ENCODE results near the gene GABBR2. TPM values are rescaled to one million over a fixed set of nuclear protein-coding genes. Genes with fewer than 3 reads are reported as not detected.

The GABBR2 gene
- total and polyA plus RNA-seq, 4 donors, result 0.39 TPM; not detected in 3

GRCh38 chr9:98262056-98262455 is 446.7 kb downstream of the GABBR2 start:
- ATAC-seq (ENCODE audit: low FRiP score) (no peak), DNase-seq (no peak)
- intact Hi-C loops (cut with DNase I), result loop anchor here (2.0 to 5.0 kb wide), 4 partner anchors 55 to 339 kb away; partner anchors contain the start of gene TRMO (in 1 of the 2)
- Histone ChIP-seq H3K4me1 (ENCODE audit: control insufficient read depth in 1 of 2, insufficient read depth in 2 of 2, low read length in 2 of 2) (no peaks in the 10 kb centered on the region), H3K27me3 (ENCODE audit: control insufficient read depth in 1 of 2, insufficient read depth in 2 of 2, low read length in 1 of 2) (no peaks in the 10 kb centered on the region), H3K27ac (ENCODE audit: low read depth in 1 of 2, low read length in 2 of 2) (no peak overlapping the region), H3K36me3 (ENCODE audit: control insufficient read depth in 1 of 2, insufficient read depth in 2 of 2, low read length in 1 of 2) (no peaks in the 10 kb centered on the region), H3K4me3 (ENCODE audit: low read length in 2 of 2) (no peak overlapping the region), H3K9me3 (ENCODE audit: control insufficient read depth, low read length) (no peaks in the 10 kb centered on the region)
- WGBS, 2 donors, result 76 to 85% methylated on average over 3 of the region's 3 CpGs

- no peak overlapping the region for H3K4me3 ChIP-seq (ENCODE audit: low read length in 2 of 2)
- no peak overlapping the region for H3K27ac ChIP-seq (ENCODE audit: low read depth in 1 of 2, low read length in 2 of 2)
- H3K27me3 ChIP-seq (ENCODE audit: control insufficient read depth in 1 of 2, insufficient read depth in 2 of 2, low read length in 1 of 2), result no peaks in the 10 kb centered on the region
- intact Hi-C loops (cut with DNase I), result loop anchor here in 1 of 2 donors (5.0 kb wide), 1 partner anchor 53 kb away; no protein-coding TSS in a partner anchor
- DNase-seq, result no peak
- no peaks in the 10 kb centered on the region for H3K4me1 ChIP-seq (ENCODE audit: control insufficient read depth in 1 of 2, insufficient read depth in 2 of 2, low read length in 2 of 2)
- ATAC-seq (ENCODE audit: low FRiP score), result no peak
- H3K36me3 ChIP-seq (ENCODE audit: control insufficient read depth in 1 of 2, insufficient read depth in 2 of 2, low read length in 1 of 2), result no peaks in the 10 kb centered on the region
- no peaks in the 10 kb centered on the region for H3K9me3 ChIP-seq (ENCODE audit: control insufficient read depth, low read length)
- 69 to 74% methylated on average over 5 of the region's 5 CpGs for WGBS, 2 donors
These were observed 448.1 kb downstream of the GABBR2 start for GRCh38 chr9:98260635-98261034.

- DNase-seq (no peak), ATAC-seq (ENCODE audit: low FRiP score) (no peak)
- 76 to 88% methylated on average over 3 of the region's 3 CpGs for WGBS, 2 donors
- no peaks in the 10 kb centered on the region for H3K36me3 ChIP-seq (ENCODE audit: control insufficient read depth in 1 of 2, insufficient read depth in 2 of 2, low read length in 1 of 2)
- H3K4me3 ChIP-seq (ENCODE audit: low read length in 2 of 2), result no peak overlapping the region
- H3K27ac ChIP-seq (ENCODE audit: low read depth in 1 of 2, low read length in 2 of 2), result no peak overlapping the region
- no peaks in the 10 kb centered on the region for H3K27me3 ChIP-seq (ENCODE audit: control insufficient read depth in 1 of 2, insufficient read depth in 2 of 2, low read length in 1 of 2)
- no peaks in the 10 kb centered on the region for H3K4me1 ChIP-seq (ENCODE audit: control insufficient read depth in 1 of 2, insufficient read depth in 2 of 2, low read length in 2 of 2)
- no peaks in the 10 kb centered on the region for H3K9me3 ChIP-seq (ENCODE audit: control insufficient read depth, low read length)
- intact Hi-C loops (cut with DNase I), result loop anchor here (5.0 to 10.0 kb wide), 5 partner anchors 52 to 1565 kb away; partner anchors contain the start of genes ANP32B (in 1 of the 2) and NR4A3 (in 1 of the 2)
These were observed 448.9 kb downstream of the GABBR2 start for GRCh38 chr9:98259791-98260190.

- Histone ChIP-seq H3K27me3 (ENCODE audit: control insufficient read depth in 1 of 2, insufficient read depth in 2 of 2, low read length in 1 of 2) (no peaks in the 10 kb centered on the region), H3K36me3 (ENCODE audit: control insufficient read depth in 1 of 2, insufficient read depth in 2 of 2, low read length in 1 of 2) (no peaks in the 10 kb centered on the region), H3K4me1 (ENCODE audit: control insufficient read depth in 1 of 2, insufficient read depth in 2 of 2, low read length in 2 of 2) (no peaks in the 10 kb centered on the region), H3K4me3 (ENCODE audit: low read length in 2 of 2) (peak overlapping the region; percentile 71 to 77), H3K9me3 (ENCODE audit: control insufficient read depth, low read length) (no peaks in the 10 kb centered on the region), H3K27ac (ENCODE audit: low read depth in 1 of 2, low read length in 2 of 2) (peak overlapping the region in 1 of 2 donors; percentile 13)
- intact Hi-C loops (cut with DNase I), result loop anchor here (1.0 to 10.0 kb wide), 5 partner anchors 179 to 1568 kb away; partner anchors contain the start of genes ANP32B (in 1 of the 2), NR4A3 (in 1 of the 2) and TRMO (in 1 of the 2)
- DNase-seq (no peak), ATAC-seq (ENCODE audit: low FRiP score) (no peak)
- 22 to 23% methylated on average over 12 of the region's 12 CpGs for WGBS, 2 donors
These were observed 452.0 kb downstream of the GABBR2 start for GRCh38 chr9:98256756-98257155.

DNA sequence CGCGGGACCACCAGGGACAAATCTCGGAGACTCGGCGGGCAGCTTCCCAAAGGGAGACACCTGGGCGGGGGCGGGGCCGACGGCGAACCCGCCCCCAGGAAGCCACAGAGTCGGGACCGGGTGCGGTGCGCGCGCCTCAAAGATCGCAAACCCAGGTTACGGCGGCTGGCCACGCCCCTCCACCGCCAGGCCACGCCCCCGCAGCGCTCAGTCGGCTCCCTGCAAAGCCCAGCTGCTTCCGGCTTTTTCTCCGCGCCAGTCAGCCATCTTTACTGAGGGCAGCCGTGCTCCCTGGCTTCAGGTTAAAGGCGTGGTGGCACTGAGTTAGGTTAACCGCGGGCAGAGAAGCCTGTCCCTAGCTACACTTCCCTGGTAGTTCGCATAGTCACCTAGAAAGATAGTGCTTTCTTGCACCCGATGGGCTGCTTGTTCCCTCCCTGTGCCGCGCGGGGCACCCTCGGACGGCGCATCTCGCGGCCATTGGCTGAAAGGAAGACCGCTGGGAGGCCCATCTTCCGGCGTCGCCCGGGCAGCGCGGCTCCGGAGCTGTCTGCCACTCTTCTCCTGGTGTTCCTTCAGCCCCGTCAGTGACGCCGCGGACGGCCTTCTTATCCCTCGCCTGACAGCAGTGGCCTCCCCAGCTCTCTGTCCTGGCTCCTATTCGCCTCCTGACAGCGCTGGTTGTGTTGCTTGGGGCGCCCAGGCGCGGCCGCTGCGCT is 453.0 kb downstream of the GABBR2 start, which contains the start of gene TBC1D2:
Gene TBC1D2 (minus strand): TSS at position 72 of the 719 bp plus-strand sequence. CDS start 108 bp downstream, outside the sequence.
- H3K27ac ChIP-seq (ENCODE audit: low read depth in 1 of 2, low read length in 2 of 2), result peak within 1 kb of the TSS; percentile 23 to 94
- H3K36me3 ChIP-seq (ENCODE audit: control insufficient read depth in 1 of 2, insufficient read depth in 2 of 2, low read length in 1 of 2), result no peaks in the 10 kb centered on the region
- H3K27me3 ChIP-seq (ENCODE audit: control insufficient read depth in 1 of 2, insufficient read depth in 2 of 2, low read length in 1 of 2), result no peaks in the 10 kb centered on the region
- H3K4me3 ChIP-seq (ENCODE audit: low read length in 2 of 2), result peak within 1 kb of the TSS; percentile 77 to 92
- H3K4me1 ChIP-seq (ENCODE audit: control insufficient read depth in 1 of 2, insufficient read depth in 2 of 2, low read length in 2 of 2), result no peaks in the 10 kb centered on the region
- ATAC-seq (ENCODE audit: low FRiP score) (peak; percentile 99), DNase-seq (peak; percentile 97 to 98)
- intact Hi-C loops (cut with DNase I), result loop anchor here (1.0 to 10.0 kb wide), 5 partner anchors 178 to 1569 kb away; partner anchors contain the start of genes ANP32B (in 1 of the 2), NR4A3 (in 1 of the 2) and TRMO (in 1 of the 2)
- no peaks in the 10 kb centered on the region for H3K9me3 ChIP-seq (ENCODE audit: control insufficient read depth, low read length)
- 0 to 1% methylated on average over 61 to 64 of the region's 64 CpGs for WGBS, 2 donors

DNA sequence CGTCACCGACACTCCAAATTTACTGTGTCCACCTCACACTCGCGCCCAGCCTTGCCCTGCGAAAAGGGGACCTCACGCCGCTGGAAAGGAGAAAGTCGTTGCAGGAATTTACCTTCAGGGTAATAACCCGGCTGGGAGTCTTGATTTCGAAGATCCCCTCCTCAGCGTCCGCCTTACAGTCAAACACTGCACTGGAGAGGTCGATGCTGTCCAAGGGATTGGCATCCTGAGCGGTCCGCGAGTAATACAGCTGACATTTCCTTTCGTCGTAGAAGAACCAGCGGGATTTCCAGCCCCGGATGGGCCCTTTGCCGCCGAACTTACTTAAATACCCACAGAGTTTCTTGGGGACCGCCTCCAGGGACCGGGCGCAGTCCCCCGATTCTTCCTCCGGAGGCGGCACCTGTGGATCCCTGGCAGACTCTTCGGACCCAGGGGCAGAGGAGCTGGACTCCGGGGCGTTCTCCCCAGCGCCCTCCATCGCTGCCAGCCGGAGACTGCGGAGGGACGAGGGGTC is 453.6 kb downstream of the GABBR2 start:
- intact Hi-C loops (cut with DNase I), result loop anchor here (5.0 to 10.0 kb wide), 4 partner anchors 178 to 1570 kb away; partner anchors contain the start of genes ANP32B (in 1 of the 2) and NR4A3 (in 1 of the 2)
- H3K36me3 ChIP-seq (ENCODE audit: control insufficient read depth in 1 of 2, insufficient read depth in 2 of 2, low read length in 1 of 2), result no peaks in the 10 kb centered on the region
- 1% methylated on average over 36 of the region's 36 CpGs for WGBS, 2 donors
- H3K4me1 ChIP-seq (ENCODE audit: control insufficient read depth in 1 of 2, insufficient read depth in 2 of 2, low read length in 2 of 2), result no peaks in the 10 kb centered on the region
- DNase-seq, result peak in 1 of 2 donors; percentile 73
- no peaks in the 10 kb centered on the region for H3K27me3 ChIP-seq (ENCODE audit: control insufficient read depth in 1 of 2, insufficient read depth in 2 of 2, low read length in 1 of 2)
- H3K4me3 ChIP-seq (ENCODE audit: low read length in 2 of 2), result peak overlapping the region; percentile 77 to 92
- no peaks in the 10 kb centered on the region for H3K9me3 ChIP-seq (ENCODE audit: control insufficient read depth, low read length)
- peak; percentile 51 for ATAC-seq (ENCODE audit: low FRiP score)
- peak overlapping the region in 1 of 2 donors; percentile 10 for H3K27ac ChIP-seq (ENCODE audit: low read depth in 1 of 2, low read length in 2 of 2)

GRCh38 chr9:98254228-98255060 is 454.3 kb downstream of the GABBR2 start:
- intact Hi-C loops (cut with DNase I), result loop anchor here (5.0 to 10.0 kb wide), 5 partner anchors 52 to 1570 kb away; partner anchors contain the start of genes ANP32B (in 1 of the 2) and NR4A3 (in 1 of the 2)
- Histone ChIP-seq H3K36me3 (ENCODE audit: control insufficient read depth in 1 of 2, insufficient read depth in 2 of 2, low read length in 1 of 2) (no peaks in the 10 kb centered on the region), H3K4me1 (ENCODE audit: control insufficient read depth in 1 of 2, insufficient read depth in 2 of 2, low read length in 2 of 2) (no peaks in the 10 kb centered on the region), H3K27ac (ENCODE audit: low read depth in 1 of 2, low read length in 2 of 2) (no peak overlapping the region), H3K4me3 (ENCODE audit: low read length in 2 of 2) (peak overlapping the region; percentile 77 to 92), H3K27me3 (ENCODE audit: control insufficient read depth in 1 of 2, insufficient read depth in 2 of 2, low read length in 1 of 2) (no peaks in the 10 kb centered on the region), H3K9me3 (ENCODE audit: control insufficient read depth, low read length) (no peaks in the 10 kb centered on the region)
- 42 to 43% methylated on average over 5 of the region's 5 CpGs for WGBS, 2 donors
- ATAC-seq (ENCODE audit: low FRiP score), result no peak
- no peak for DNase-seq

DNA sequence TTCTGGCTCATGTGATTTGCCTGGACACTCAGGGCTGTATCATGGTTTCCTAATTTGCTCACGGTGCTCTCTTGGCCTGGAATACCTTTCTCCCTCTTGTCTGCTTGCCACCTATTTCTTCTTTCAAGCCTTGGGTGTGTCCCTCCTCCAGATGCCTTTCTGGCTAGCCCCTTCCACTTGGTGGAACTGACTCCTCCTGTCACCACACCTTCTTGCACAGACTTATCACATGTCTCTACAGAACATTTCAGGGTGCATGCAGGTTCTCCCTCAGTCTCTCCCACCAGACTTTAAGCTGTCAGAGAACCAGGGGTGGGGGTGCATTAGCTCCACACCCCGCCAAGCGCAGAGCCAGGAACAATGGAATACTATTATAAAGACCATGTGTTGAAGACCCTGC is 455.2 kb downstream of the GABBR2 start:
- H3K36me3 ChIP-seq (ENCODE audit: control insufficient read depth in 1 of 2, insufficient read depth in 2 of 2, low read length in 1 of 2), result no peaks in the 10 kb centered on the region
- H3K4me1 ChIP-seq (ENCODE audit: control insufficient read depth in 1 of 2, insufficient read depth in 2 of 2, low read length in 2 of 2), result no peaks in the 10 kb centered on the region
- no peak overlapping the region for H3K4me3 ChIP-seq (ENCODE audit: low read length in 2 of 2)
- WGBS, 2 donors, result 85 to 88% methylated on average over 3 of the region's 3 CpGs
- H3K27me3 ChIP-seq (ENCODE audit: control insufficient read depth in 1 of 2, insufficient read depth in 2 of 2, low read length in 1 of 2), result no peaks in the 10 kb centered on the region
- no peaks in the 10 kb centered on the region for H3K9me3 ChIP-seq (ENCODE audit: control insufficient read depth, low read length)
- DNase-seq, result no peak
- intact Hi-C loops (cut with DNase I), result loop anchor here in 1 of 2 donors (5.0 to 10.0 kb wide), 3 partner anchors 51 to 1571 kb away; partner anchors contain the start of gene NR4A3
- no peak overlapping the region for H3K27ac ChIP-seq (ENCODE audit: low read depth in 1 of 2, low read length in 2 of 2)
- no peak for ATAC-seq (ENCODE audit: low FRiP score)
